ENCODE measurements around the gene HLA-E. TPM values are rescaled to one million over a fixed set of nuclear protein-coding genes. Genes with fewer than 3 reads are reported as not detected.

The HLA-E gene
- total RNA-seq, 6 donors from 2014 or later = 553 to 1,296 (median 975) TPM

- DNase-seq (no peak), ATAC-seq (ENCODE audit: low FRiP score in 2 of 2) (peak in 1 of 2 donors; percentile 43)
- Histone ChIP-seq H3K27me3 (no peaks in the 10 kb centered on the region), H3K27ac (peak overlapping the region; percentile 51 to 83 (median 68)), H3K36me3 (no peaks in the 10 kb centered on the region), H3K9me3 (no peaks in the 10 kb centered on the region), H3K4me3 (no peak overlapping the region), H3K4me1 (peaks cover 8 to 26% (median 15%) of the 10 kb centered on the region in 4 donors)
- 46 to 52% methylated on average over 10 of the region's 10 CpGs for WGBS, 2 donors
- TF ChIP-seq POLR2AphosphoS5 (IDR thresholded peaks at IDR 0.05) (peak; percentile 42 to 45), EP300 (IDR thresholded peaks at IDR 0.05) (peak in 1 of 4 donors; percentile 24)
- TF ChIP-seq, protein P1, sequence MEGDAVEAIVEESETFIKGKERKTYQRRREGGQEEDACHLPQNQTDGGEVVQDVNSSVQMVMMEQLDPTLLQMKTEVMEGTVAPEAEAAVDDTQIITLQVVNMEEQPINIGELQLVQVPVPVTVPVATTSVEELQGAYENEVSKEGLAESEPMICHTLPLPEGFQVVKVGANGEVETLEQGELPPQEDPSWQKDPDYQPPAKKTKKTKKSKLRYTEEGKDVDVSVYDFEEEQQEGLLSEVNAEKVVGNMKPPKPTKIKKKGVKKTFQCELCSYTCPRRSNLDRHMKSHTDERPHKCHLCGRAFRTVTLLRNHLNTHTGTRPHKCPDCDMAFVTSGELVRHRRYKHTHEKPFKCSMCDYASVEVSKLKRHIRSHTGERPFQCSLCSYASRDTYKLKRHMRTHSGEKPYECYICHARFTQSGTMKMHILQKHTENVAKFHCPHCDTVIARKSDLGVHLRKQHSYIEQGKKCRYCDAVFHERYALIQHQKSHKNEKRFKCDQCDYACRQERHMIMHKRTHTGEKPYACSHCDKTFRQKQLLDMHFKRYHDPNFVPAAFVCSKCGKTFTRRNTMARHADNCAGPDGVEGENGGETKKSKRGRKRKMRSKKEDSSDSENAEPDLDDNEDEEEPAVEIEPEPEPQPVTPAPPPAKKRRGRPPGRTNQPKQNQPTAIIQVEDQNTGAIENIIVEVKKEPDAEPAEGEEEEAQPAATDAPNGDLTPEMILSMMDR (IDR thresholded peaks at IDR 0.05) = no peak
Observed at GRCh38 chr6:30500421-30501355, 11.4 kb downstream of the HLA-E start.

DNA sequence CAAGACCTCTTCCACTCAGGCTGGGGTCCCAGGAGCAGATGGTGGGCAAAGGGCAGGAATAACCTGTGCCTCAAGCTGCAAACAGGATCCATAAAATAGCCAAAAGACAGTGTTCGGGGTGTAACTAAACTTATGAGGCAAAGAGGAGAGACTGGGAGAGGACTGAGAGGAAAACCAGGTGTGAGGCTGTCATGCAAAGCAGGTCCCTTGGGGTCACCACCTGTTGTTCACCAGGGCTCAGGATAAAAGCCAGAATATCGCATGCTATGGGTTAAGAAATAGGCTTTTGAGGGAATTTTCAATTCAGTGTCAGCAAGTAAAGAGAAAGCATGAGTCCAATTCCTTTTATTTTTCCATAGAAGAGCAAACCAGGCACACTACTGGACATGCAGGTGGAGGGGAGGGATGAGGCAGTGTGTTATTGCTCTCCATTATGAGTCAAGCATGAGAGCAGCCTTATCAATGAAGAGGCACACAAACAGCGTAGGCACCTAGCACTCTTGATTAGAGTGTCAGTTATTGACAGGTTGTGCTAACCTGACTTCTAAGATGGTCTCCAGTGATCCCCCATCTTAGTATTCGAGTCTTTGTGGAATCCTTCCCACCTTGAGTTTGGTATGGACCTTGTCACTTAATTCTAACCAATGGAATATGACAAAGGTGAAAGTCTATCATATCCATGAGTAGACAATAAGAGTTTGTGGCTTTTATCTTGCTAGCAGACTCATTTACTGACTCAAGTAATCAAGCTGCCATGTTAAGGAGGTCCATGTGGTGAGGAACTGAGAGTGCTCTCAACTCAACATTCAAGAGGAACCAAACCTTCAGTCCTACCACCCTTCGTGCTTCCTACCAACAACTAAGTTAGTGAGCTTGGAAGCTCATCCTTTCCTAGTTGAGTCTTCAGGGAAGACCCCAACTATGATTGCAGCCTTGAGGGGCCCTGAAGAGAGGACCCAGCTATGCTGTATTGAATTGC lies 18.8 kb downstream of the HLA-E start:
- DNase-seq (no peak), ATAC-seq (ENCODE audit: low FRiP score in 2 of 2) (no peak)
- Histone ChIP-seq H3K4me3 (no peak overlapping the region), H3K36me3 (no peaks in the 10 kb centered on the region), H3K4me1 (peaks cover 9 to 26% (median 22%) of the 10 kb centered on the region in 4 donors), H3K27ac (peak overlapping the region; percentile 60 to 81 (median 76)), H3K27me3 (no peaks in the 10 kb centered on the region), H3K9me3 (no peaks in the 10 kb centered on the region)
- TF ChIP-seq POLR2A (IDR thresholded peaks at IDR 0.05) (no peak), POLR2AphosphoS5 (IDR thresholded peaks at IDR 0.05) (no peak), EP300 (IDR thresholded peaks at IDR 0.05) (no peak)
- TF ChIP-seq, protein P1 (IDR thresholded peaks at IDR 0.05) = no peak
- WGBS, 2 donors = 82 to 88% methylated on average over 5 of the region's 5 CpGs

DNA sequence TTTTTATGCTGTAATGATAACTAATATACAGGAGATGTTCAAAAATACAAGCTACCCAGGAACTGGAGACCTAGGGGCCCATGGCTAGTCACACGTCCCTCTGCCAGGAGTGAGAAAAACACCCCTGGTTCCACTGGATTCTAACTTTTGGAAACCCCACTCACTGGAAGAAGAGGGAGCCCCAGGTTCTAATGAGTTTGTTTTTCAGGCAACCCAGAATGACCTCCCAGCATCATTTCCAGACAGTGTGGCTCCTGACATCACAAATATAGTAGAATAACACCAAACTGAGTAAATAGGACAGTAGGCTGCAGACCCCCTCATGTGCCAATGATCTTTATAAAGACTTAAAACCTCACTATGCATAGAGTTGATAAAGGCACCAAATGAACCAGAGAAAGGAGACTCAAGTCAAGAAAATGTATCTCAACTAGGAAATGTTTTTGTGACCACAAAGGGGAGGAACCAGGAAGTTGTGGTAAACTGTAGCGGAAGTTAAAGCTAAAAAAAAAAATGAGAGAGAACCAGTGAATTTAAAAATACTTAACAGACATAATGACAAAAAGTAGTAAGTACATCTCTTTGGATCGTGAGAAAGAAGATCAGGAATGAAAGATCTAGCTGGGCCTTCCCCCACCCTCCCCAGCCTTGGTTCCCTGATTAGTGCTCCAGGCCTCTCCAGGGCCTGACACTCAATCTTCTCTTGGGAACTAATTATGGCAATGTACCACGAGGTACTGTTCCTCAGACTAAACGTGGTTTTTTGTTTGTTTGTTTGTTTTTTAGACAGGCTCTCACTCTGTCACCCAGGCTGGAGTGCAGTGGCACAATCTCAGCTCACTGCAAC lies 19.8 kb downstream of the HLA-E start:
- TF ChIP-seq EP300 (IDR thresholded peaks at IDR 0.05) (no peak), POLR2AphosphoS5 (IDR thresholded peaks at IDR 0.05) (no peak), POLR2A (IDR thresholded peaks at IDR 0.05) (no peak)
- TF ChIP-seq, protein P1 (IDR thresholded peaks at IDR 0.05) = no peak
- H3K4me1 ChIP-seq = peaks cover 9 to 26% (median 22%) of the 10 kb centered on the region in 4 donors
- H3K27me3 ChIP-seq = no peaks in the 10 kb centered on the region
- H3K4me3 ChIP-seq = no peak overlapping the region
- ATAC-seq (ENCODE audit: low FRiP score in 2 of 2) (peak in 1 of 2 donors; percentile 48), DNase-seq (no peak)
- 21 to 31% methylated on average over 5 of the region's 5 CpGs for WGBS, 2 donors
- H3K36me3 ChIP-seq = no peaks in the 10 kb centered on the region
- peak overlapping the region; percentile 60 to 81 (median 76) for H3K27ac ChIP-seq
- H3K9me3 ChIP-seq = no peaks in the 10 kb centered on the region

- no peaks in the 10 kb centered on the region for H3K27me3 ChIP-seq
- no peaks in the 10 kb centered on the region for H3K36me3 ChIP-seq
- H3K9me3 ChIP-seq = no peaks in the 10 kb centered on the region
- 85 to 92% methylated on average over 10 of the region's 10 CpGs for WGBS, 2 donors
- ATAC-seq (ENCODE audit: low FRiP score in 2 of 2) = no peak
- H3K4me3 ChIP-seq = no peak overlapping the region
- peak overlapping the region in 2 of 4 donors; percentile 78 to 81 for H3K27ac ChIP-seq
- DNase-seq = no peak
- TF ChIP-seq, protein P1 (IDR thresholded peaks at IDR 0.05) = no peak
- TF ChIP-seq POLR2A (IDR thresholded peaks at IDR 0.05) = no peak
- no peak for TF ChIP-seq POLR2AphosphoS5 (IDR thresholded peaks at IDR 0.05)
- TF ChIP-seq EP300 (IDR thresholded peaks at IDR 0.05) = no peak
- H3K4me1 ChIP-seq = peaks cover 18 to 31% (median 28%) of the 10 kb centered on the region in 4 donors
Observed at GRCh38 chr6:30510419-30511168, 21.3 kb downstream of the HLA-E start.

All from upper lobe of left lung (tissue), 6 donors.